ENCODE results near the gene EXTL2.

- no peak for TF ChIP-seq CTCF (IDR thresholded peaks at IDR 0.05)
- no peak for TF ChIP-seq EZH2 (IDR thresholded peaks at IDR 0.05; ENCODE audit: borderline replicate concordance, insufficient read depth, low read depth, low read length, poor library complexity, severe bottlenecking)
Observed at GRCh38 chr1:100896481-100896982, 1.9 kb upstream of the EXTL2 start.

All from B cell (primary cell).